Measurements from ENCODE around the gene MYD88. TPM values are rescaled to one million over a fixed set of nuclear protein-coding genes. Genes with fewer than 3 reads are reported as not detected.

MYD88 gene
- polyA plus RNA-seq, 1 donor (not counting 4 experiments of a cell fraction or from before 2014, with no cell fraction given): 44.0 TPM

- DNase-seq (ENCODE audit: low read depth, low spot score) (no peak), FAIRE-seq (no peak)
- Histone ChIP-seq H2AFZ (ENCODE audit: control insufficient read depth, low read length) (no peak overlapping the region), H3K4me1 (ENCODE audit: control insufficient read depth, extremely low read depth, insufficient read depth, low read length) (no peaks in the 10 kb centered on the region), H3K9me1 (ENCODE audit: control insufficient read depth, extremely low read depth, insufficient read depth, low read length) (no peaks in the 10 kb centered on the region), H3K4me3 (ENCODE audit: control insufficient read depth in 2 of 3, extremely low read depth in 1 of 3, insufficient read depth in 2 of 3, low read depth in 1 of 3, low read length in 3 of 3) (no peak overlapping the region), H3K4me2 (ENCODE audit: control insufficient read depth, extremely low read depth, insufficient read depth, low read depth, low read length) (no peak overlapping the region), H3K27me3 (ENCODE audit: control insufficient read depth, extremely low read depth, insufficient read depth, low read length) (no peaks in the 10 kb centered on the region), H3K9me3 (ENCODE audit: control insufficient read depth, low read depth, low read length) (no peaks in the 10 kb centered on the region), H3K9ac (ENCODE audit: control insufficient read depth, extremely low read depth, insufficient read depth, low read length) (no peak overlapping the region), H3K27ac (ENCODE audit: control insufficient read depth, insufficient read depth, low read length) (no peak overlapping the region), H3K36me3 (ENCODE audit: control insufficient read depth in 2 of 2, extremely low read depth in 1 of 2, insufficient read depth in 2 of 2, low read length in 2 of 2) (no peaks in the 10 kb centered on the region), H3K79me2 (ENCODE audit: control insufficient read depth, insufficient read depth, low read length) (no peaks in the 10 kb centered on the region), H4K20me1 (ENCODE audit: control insufficient read depth, extremely low read depth, insufficient read depth, low read length) (no peaks in the 10 kb centered on the region)
- dilution Hi-C loops (cut with MboI; ENCODE audit: extremely low pct_ligation_motif_present, low sequenced_read_pairs): no loop called here
- TF ChIP-seq CTCF (optimal IDR thresholded peaks at IDR 0.05 in 1 of 3, IDR thresholded peaks at IDR 0.05 in 1 of 3, conservative IDR thresholded peaks at IDR 0.05 in 1 of 3; ENCODE audit: extremely low read depth in 1 of 3, insufficient read depth in 2 of 3, low read length in 3 of 3) (no peak), EZH2 (IDR thresholded peaks at IDR 0.05; ENCODE audit: low read length) (no peak)
These were observed 23.4 kb upstream of the MYD88 start for GRCh38 chr3:38114875-38115644.

- no peak for FAIRE-seq
These were observed 22.6 kb upstream of the MYD88 start for GRCh38 chr3:38115645-38116427.

More at GRCh38 chr3:38115645-38116427, 22.6 kb upstream of the MYD88 start:
- H3K36me3 ChIP-seq (ENCODE audit: control insufficient read depth in 2 of 2, extremely low read depth in 1 of 2, insufficient read depth in 2 of 2, low read length in 2 of 2): peaks cover 2 to 4% of the 10 kb centered on the region in 2 experiments
- dilution Hi-C loops (cut with MboI; ENCODE audit: extremely low pct_ligation_motif_present, low sequenced_read_pairs): no loop called here
- no peaks in the 10 kb centered on the region for H3K27me3 ChIP-seq (ENCODE audit: control insufficient read depth, extremely low read depth, insufficient read depth, low read length)
- no peaks in the 10 kb centered on the region for H4K20me1 ChIP-seq (ENCODE audit: control insufficient read depth, extremely low read depth, insufficient read depth, low read length)
- no peak overlapping the region for H3K4me2 ChIP-seq (ENCODE audit: control insufficient read depth, extremely low read depth, insufficient read depth, low read depth, low read length)
- H3K4me1 ChIP-seq (ENCODE audit: control insufficient read depth, extremely low read depth, insufficient read depth, low read length): no peaks in the 10 kb centered on the region
- H3K4me3 ChIP-seq (ENCODE audit: control insufficient read depth in 2 of 3, extremely low read depth in 1 of 3, insufficient read depth in 2 of 3, low read depth in 1 of 3, low read length in 3 of 3): no peak overlapping the region
- H3K9me1 ChIP-seq (ENCODE audit: control insufficient read depth, extremely low read depth, insufficient read depth, low read length): no peaks in the 10 kb centered on the region
- no peaks in the 10 kb centered on the region for H3K79me2 ChIP-seq (ENCODE audit: control insufficient read depth, insufficient read depth, low read length)
- no peak overlapping the region for H2AFZ ChIP-seq (ENCODE audit: control insufficient read depth, low read length)
- H3K27ac ChIP-seq (ENCODE audit: control insufficient read depth, insufficient read depth, low read length): no peak overlapping the region
- TF ChIP-seq EZH2 (IDR thresholded peaks at IDR 0.05; ENCODE audit: low read length) (no peak), CTCF (optimal IDR thresholded peaks at IDR 0.05 in 1 of 3, IDR thresholded peaks at IDR 0.05 in 1 of 3, conservative IDR thresholded peaks at IDR 0.05 in 1 of 3; ENCODE audit: extremely low read depth in 1 of 3, insufficient read depth in 2 of 3, low read length in 3 of 3) (no peak)
- no peaks in the 10 kb centered on the region for H3K9me3 ChIP-seq (ENCODE audit: control insufficient read depth, low read depth, low read length)
- H3K9ac ChIP-seq (ENCODE audit: control insufficient read depth, extremely low read depth, insufficient read depth, low read length): no peak overlapping the region
- DNase-seq (ENCODE audit: low read depth, low spot score): no peak
